Parathyroid adenoma (tissue), 2 donors: ENCODE results near the gene DLG2.
"Not testable (repeated sequence)": the region's sequence is repeated elsewhere in the genome, so short reads cannot be mapped to it uniquely, and the experiment has no call there.

Source experiments
- H2AFZ ChIP-seq: fragments of 300-600 bp; sonication (generic); one replicate; pipeline ENCODE4 v1.7.0; 2017; ENCODE audit warnings: antibody characterized with exemption, mild to moderate bottlenecking
- H3K27ac ChIP-seq: fragments of 300-600 bp; sonication (generic); one replicate; pipeline ENCODE4 v1.7.0; 2017
- H3K27me3 ChIP-seq: fragments of 300-600 bp; sonication (generic); one replicate; pipeline ENCODE4 v1.7.0; 2017; ENCODE audit warnings: low read length; ENCODE audit not compliant: control insufficient read depth, insufficient read depth
- H3K36me3 ChIP-seq: fragments of 300-600 bp; sonication (generic); one replicate; pipeline ENCODE4 v1.7.0; 2017; ENCODE audit warnings: low read length; ENCODE audit not compliant: control insufficient read depth, insufficient read depth
- H3K4me1 ChIP-seq: fragments of 300-600 bp; sonication (generic); one replicate; pipeline ENCODE4 v1.7.0; 2017; ENCODE audit warnings: control low read depth
- H3K4me2 ChIP-seq: fragments of 300-600 bp; sonication (generic); one replicate; pipeline ENCODE4 v1.7.0; 2017; ENCODE audit warnings: low read length
- H3K4me3 ChIP-seq: fragments of 300-600 bp; sonication (generic); one replicate; pipeline ENCODE4 v1.7.0; 2017; ENCODE audit warnings: low read depth, low read length
- H3K79me2 ChIP-seq: fragments of 300-600 bp; sonication (generic); one replicate; pipeline ENCODE4 v1.7.0; 2017; ENCODE audit warnings: control low read depth
- H3K9ac ChIP-seq: fragments of 300-600 bp; sonication (generic); one replicate; pipeline ENCODE4 v1.7.0; 2017; ENCODE audit warnings: mild to moderate bottlenecking
- H3K9me3 ChIP-seq: fragments of 300-600 bp; sonication (generic); one replicate; pipeline ENCODE4 v1.7.0; 2017; ENCODE audit warnings: low read length; ENCODE audit not compliant: control insufficient read depth
- TF ChIP-seq, protein P1 (sequence below): fragments of 300-600 bp; sonication (generic); IDR thresholded peaks from one replicate; pipeline ENCODE4 v1.7.0; 2017; ENCODE audit warnings: antibody characterized with exemption, mild to moderate bottlenecking
- donor health status: primary hyperparathyroidism.

DLG2 gene

DNA sequence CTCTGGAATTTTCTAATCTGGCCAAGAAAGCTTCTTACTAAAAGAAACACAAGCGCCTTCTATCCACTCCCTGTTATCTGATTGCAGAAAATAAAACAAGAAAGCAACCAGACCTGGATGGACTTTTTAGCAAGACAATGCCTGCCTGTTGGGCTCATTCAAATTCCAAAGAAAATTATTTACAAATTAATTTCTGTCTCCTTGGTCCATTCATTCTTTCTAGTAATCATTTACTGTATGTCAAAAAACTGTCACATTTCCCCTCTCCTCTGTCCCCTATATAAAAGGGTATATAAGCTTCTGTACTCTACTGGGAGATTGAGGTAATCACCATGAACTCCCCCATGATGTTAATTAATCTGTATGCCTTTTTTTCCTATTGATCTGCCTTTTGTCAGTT lies 279.9 kb downstream of the DLG2 start:
- no peaks in the 10 kb centered on the region for H3K79me2 ChIP-seq
- no peak overlapping the region for H3K27ac ChIP-seq
- H3K27me3 ChIP-seq = no peaks in the 10 kb centered on the region
- no peak overlapping the region for H2AFZ ChIP-seq
- H3K9ac ChIP-seq = no peak overlapping the region
- H3K4me3 ChIP-seq = no peak overlapping the region
- H3K4me1 ChIP-seq = no peaks in the 10 kb centered on the region
- TF ChIP-seq, protein P1, sequence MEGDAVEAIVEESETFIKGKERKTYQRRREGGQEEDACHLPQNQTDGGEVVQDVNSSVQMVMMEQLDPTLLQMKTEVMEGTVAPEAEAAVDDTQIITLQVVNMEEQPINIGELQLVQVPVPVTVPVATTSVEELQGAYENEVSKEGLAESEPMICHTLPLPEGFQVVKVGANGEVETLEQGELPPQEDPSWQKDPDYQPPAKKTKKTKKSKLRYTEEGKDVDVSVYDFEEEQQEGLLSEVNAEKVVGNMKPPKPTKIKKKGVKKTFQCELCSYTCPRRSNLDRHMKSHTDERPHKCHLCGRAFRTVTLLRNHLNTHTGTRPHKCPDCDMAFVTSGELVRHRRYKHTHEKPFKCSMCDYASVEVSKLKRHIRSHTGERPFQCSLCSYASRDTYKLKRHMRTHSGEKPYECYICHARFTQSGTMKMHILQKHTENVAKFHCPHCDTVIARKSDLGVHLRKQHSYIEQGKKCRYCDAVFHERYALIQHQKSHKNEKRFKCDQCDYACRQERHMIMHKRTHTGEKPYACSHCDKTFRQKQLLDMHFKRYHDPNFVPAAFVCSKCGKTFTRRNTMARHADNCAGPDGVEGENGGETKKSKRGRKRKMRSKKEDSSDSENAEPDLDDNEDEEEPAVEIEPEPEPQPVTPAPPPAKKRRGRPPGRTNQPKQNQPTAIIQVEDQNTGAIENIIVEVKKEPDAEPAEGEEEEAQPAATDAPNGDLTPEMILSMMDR = no peak
- no peak overlapping the region for H3K4me2 ChIP-seq
- H3K9me3 ChIP-seq = no peaks in the 10 kb centered on the region
- H3K36me3 ChIP-seq = no peaks in the 10 kb centered on the region

DNA sequence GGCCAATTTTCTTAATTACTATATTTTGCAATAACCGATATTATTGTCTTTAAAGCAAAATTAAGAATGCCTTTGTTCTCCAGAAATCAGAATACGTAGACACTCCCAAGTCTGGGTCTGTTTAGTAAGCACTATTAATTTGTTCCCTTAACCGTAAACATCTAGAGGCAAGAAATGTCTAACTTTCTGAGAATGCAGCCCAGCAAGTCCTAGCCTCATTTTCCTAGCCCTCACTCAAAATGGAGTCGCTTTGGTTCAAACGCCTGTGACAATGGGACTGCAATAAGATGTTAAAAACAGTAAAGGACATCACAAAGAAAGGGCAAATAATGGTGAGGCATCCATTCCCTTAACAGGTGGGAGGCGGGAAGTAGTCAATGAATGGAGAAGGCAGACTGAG lies 280.7 kb downstream of the DLG2 start:
- Histone ChIP-seq H3K36me3 (no peaks in the 10 kb centered on the region), H3K9me3 (no peaks in the 10 kb centered on the region), H3K9ac (no peak overlapping the region), H3K27me3 (no peaks in the 10 kb centered on the region), H3K79me2 (no peaks in the 10 kb centered on the region), H3K4me1 (no peaks in the 10 kb centered on the region), H3K27ac (no peak overlapping the region), H2AFZ (no peak overlapping the region), H3K4me2 (no peak overlapping the region), H3K4me3 (no peak overlapping the region)
- TF ChIP-seq, protein P1 = no peak

DNA sequence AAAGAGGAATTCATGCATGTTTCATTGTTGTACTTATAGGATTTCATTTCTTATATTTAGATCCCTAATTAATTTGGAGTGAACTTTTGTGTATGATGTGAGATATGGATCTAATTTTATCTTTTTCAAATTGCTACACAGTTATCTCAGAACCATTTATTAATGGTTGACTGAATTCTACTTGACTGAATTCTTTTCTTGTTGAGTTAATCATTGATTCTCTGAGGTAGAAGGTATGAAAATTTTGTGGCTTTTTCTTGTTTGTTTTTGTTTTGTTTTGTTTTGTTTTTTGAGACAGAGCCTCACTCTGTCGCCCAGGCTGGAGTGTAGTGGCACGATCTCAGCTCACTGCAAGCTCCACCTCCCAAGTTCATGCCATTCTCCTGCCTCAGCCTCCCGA lies 286.3 kb downstream of the DLG2 start:
- H3K27me3 ChIP-seq, H3K9me3 ChIP-seq, H3K27ac ChIP-seq, H3K9ac ChIP-seq, H2AFZ ChIP-seq, H3K36me3 ChIP-seq, H3K79me2 ChIP-seq, H3K4me1 ChIP-seq, H3K4me2 ChIP-seq, H3K4me3 ChIP-seq: not testable (repeated sequence)

DNA sequence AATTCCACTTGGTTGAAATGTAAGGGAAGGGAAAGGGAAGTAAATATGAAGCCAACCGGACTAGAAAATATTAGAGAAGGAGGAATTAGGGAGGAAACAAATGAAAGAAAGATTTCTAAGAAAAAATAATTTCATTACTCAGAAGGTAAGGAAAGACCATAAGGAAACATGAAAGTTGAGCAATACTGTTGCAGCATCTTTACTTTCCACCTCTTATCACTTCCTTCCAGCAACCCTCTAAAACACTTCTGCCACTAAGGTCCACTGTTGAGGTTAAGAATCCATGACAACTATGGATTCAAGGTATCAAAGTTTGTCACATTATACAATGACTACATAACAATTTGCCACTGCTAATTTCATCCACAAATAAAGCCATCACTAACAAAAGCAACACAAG lies 308.6 kb downstream of the DLG2 start:
- H3K9me3 ChIP-seq = no peaks in the 10 kb centered on the region
- H3K27me3 ChIP-seq = no peaks in the 10 kb centered on the region
- TF ChIP-seq, protein P1 = no peak
- no peak overlapping the region for H3K27ac ChIP-seq
- no peak overlapping the region for H3K4me3 ChIP-seq
- no peaks in the 10 kb centered on the region for H3K79me2 ChIP-seq
- H3K4me1 ChIP-seq = no peaks in the 10 kb centered on the region
- no peak overlapping the region for H3K9ac ChIP-seq
- no peak overlapping the region for H2AFZ ChIP-seq
- H3K4me2 ChIP-seq = no peak overlapping the region
- no peaks in the 10 kb centered on the region for H3K36me3 ChIP-seq

DNA sequence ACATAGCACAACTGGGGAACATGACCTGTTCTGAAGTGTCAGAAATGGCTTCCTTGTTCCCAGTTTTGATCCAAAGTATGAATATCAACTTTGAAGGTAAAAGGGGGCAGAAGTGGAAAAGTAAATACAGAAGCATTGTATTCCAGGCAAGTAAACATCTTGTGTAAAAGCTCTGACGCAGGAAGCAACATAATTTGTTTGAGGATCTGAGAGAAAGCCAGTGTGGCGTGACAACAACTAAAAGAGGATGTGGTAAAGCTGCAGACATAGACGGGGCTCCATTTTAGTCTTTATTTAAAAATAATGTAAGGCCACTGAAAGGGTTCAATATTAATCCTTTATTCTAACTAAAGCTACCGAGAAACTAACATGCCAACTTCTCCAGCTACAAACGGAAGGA lies 310.2 kb downstream of the DLG2 start:
- Histone ChIP-seq H3K4me2 (no peak overlapping the region), H3K4me1 (no peaks in the 10 kb centered on the region), H3K36me3 (no peaks in the 10 kb centered on the region), H3K27me3 (no peaks in the 10 kb centered on the region), H2AFZ (no peak overlapping the region), H3K4me3 (no peak overlapping the region), H3K27ac (no peak overlapping the region), H3K79me2 (no peaks in the 10 kb centered on the region), H3K9ac (no peak overlapping the region), H3K9me3 (no peaks in the 10 kb centered on the region)
- TF ChIP-seq, protein P1 = no peak
